ENCODE measurements around the gene RAET1G.
"Not testable (repeated sequence)": the region's sequence is repeated elsewhere in the genome, so short reads cannot be mapped to it uniquely, and the experiment has no call there.

RAET1G gene

DNA sequence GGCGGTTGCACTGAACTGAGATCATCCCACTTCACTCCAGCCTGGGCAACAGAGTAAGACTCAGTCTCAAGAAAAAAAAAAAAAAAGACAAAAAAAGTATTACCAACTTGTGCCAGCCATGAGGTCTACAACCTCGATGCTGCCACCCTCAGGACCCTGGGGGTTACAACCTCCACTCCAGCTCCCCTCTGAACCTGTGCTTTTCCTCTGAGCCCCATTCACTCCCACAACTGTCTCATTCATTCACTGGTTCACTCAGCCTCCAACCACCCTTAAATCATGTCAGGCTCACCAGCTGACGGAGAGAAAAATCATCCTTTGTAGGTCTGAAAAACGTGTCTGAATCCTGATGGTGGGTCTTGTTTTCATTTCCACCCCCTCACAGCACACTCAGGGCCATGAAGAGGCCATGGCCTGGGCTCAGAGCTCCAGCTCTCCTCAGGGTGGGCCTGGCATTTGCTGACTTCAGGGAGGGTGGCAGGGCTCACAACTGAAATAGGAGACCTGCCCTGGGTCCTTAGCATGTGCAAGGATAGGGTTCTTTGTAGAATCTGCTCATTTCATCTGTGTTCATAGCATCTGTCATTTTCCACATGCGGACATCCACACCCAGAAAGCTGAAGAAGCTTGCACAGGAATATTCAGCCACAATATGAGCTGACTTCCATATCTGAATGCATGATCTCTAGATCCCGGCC is 39.0 kb upstream of the RAET1G start:
- ATAC-seq (replicated peaks) (peak; percentile 27), DNase-seq (no peak)
- H3K36me3 Mint-ChIP-seq (ENCODE audit: insufficient read depth), result peaks cover 13% of the 10 kb centered on the region
- no peaks in the 10 kb centered on the region for H3K9me3 Mint-ChIP-seq
- H3K27ac Mint-ChIP-seq, result no peak overlapping the region
- H3K4me1 Mint-ChIP-seq (ENCODE audit: low read depth in 2 of 2), result peaks cover 27 to 30% of the 10 kb centered on the region in 2 donors
- peaks cover 85 to 89% of the 10 kb centered on the region in 2 donors for H3K27me3 Mint-ChIP-seq
- no peak overlapping the region for H3K4me3 Mint-ChIP-seq

DNA sequence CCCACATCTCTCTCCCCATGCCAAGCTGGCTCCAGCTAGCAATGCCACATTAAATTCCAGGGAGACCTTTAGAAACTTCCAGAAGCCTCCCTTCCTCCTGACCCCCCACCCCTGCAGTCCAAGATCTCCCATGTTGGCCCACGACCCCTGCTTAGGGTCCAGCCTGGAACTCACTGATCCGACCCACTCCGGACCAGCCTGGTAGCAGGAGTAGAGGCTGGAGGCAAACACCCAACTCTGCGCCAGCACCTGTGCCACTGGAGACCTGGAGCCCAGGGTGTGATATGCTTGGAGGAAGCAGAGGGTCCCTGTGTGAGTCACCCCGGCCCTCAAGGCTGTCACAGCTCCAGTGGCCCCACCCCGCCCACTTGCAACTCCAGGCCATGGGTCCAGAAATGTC is 37.6 kb upstream of the RAET1G start:
- no peaks in the 10 kb centered on the region for H3K9me3 Mint-ChIP-seq
- H3K27ac Mint-ChIP-seq, result no peak overlapping the region
- H3K4me1 Mint-ChIP-seq (ENCODE audit: low read depth in 2 of 2), result peaks cover 26% of the 10 kb centered on the region in 2 donors
- ATAC-seq (replicated peaks) (no peak), DNase-seq (no peak)
- H3K36me3 Mint-ChIP-seq (ENCODE audit: insufficient read depth), result peaks cover 13% of the 10 kb centered on the region
- no peak overlapping the region for H3K4me3 Mint-ChIP-seq
- H3K27me3 Mint-ChIP-seq, result peaks cover 88 to 92% of the 10 kb centered on the region in 2 donors

DNA sequence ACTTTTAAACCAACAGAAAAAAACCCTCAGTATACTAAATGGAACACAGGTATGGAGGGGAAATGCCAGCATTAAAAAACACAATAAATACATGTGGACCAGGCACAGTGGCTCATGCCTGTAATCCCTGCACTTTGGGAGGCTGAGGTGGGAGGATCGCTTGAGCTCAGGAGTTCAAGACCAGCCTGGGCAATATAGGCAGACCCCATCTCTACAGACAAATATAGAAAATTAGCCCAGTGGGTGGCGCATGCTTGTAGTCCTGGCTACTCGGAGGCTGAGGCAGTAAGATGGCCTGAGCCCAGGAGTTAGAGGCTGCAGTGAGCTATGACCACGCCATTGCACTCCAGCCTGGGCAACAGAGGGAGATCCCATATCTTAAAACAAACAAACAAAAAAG is 36.9 kb upstream of the RAET1G start:
- peaks cover 88 to 92% of the 10 kb centered on the region in 2 donors for H3K27me3 Mint-ChIP-seq
- peaks cover 23 to 25% of the 10 kb centered on the region in 2 donors for H3K4me1 Mint-ChIP-seq (ENCODE audit: low read depth in 2 of 2)
- not testable (repeated sequence) for ATAC-seq (replicated peaks)

DNA sequence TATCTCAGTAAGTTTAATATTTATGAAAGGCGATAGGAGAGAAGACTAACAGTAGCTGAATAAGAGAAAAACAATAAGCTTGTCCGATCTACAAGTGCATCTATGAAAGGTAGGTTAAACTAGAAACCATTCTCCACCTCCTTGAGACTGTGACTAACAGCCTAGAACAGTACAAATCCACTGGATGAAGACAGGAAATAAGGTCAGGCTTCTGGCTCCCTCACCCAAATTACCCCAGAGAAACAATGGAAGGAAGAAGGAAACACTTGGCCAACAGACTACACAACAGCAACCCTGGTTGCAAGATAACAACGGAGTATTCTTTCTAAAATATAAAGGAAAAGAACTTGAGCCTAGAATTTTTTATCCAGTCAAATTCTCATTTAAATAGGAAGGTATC is 35.2 kb upstream of the RAET1G start:
- peaks cover 9 to 11% of the 10 kb centered on the region in 2 donors for H3K4me1 Mint-ChIP-seq (ENCODE audit: low read depth in 2 of 2)
- H3K27ac Mint-ChIP-seq; H3K36me3 Mint-ChIP-seq (ENCODE audit: insufficient read depth); DNase-seq; H3K4me3 Mint-ChIP-seq; ATAC-seq (replicated peaks); H3K9me3 Mint-ChIP-seq: not testable (repeated sequence)
- H3K27me3 Mint-ChIP-seq, result peaks cover 78 to 88% of the 10 kb centered on the region in 2 donors

More for the DNA sequence above, 36.9 kb upstream of the RAET1G start:
- not testable (repeated sequence) for DNase-seq; H3K9me3 Mint-ChIP-seq; H3K4me3 Mint-ChIP-seq; H3K27ac Mint-ChIP-seq; H3K36me3 Mint-ChIP-seq (ENCODE audit: insufficient read depth)

DNA sequence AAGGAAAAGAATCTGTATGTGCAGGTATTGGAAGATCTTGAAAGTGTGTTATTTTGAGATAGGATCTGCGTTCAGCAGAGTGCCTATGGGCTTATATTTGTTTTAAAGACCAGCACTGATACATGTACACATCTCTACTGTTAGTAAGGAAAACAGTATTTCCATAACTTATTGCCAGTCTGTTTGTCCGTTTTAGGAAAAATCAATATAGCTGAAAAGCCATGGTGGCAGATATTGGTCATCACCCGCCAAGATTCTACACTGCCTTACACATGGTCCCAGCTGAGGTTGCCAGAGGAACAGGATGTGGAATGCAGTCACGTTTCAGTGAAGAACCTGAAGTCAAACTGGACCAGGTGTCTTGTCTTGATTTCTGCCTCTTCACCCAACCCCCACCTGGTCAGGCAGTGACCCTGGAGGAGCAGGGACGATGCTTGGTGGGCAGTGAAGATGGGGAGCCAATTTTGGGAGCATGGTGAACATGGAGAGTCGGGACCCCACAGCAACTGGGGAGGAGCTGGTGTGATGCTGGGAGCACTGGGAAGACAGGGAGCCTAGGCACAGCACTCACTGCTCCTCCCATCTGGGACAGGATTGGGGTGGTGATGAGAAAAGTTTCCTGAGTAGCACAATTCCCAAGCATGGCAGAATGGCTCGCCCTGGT is 32.9 kb upstream of the RAET1G start:
- peaks cover 78 to 88% of the 10 kb centered on the region in 2 donors for H3K27me3 Mint-ChIP-seq
- not testable (repeated sequence) for H3K9me3 Mint-ChIP-seq; H3K4me3 Mint-ChIP-seq; H3K4me1 Mint-ChIP-seq (ENCODE audit: low read depth in 2 of 2); H3K27ac Mint-ChIP-seq; H3K36me3 Mint-ChIP-seq (ENCODE audit: insufficient read depth); ATAC-seq (replicated peaks); DNase-seq

DNA sequence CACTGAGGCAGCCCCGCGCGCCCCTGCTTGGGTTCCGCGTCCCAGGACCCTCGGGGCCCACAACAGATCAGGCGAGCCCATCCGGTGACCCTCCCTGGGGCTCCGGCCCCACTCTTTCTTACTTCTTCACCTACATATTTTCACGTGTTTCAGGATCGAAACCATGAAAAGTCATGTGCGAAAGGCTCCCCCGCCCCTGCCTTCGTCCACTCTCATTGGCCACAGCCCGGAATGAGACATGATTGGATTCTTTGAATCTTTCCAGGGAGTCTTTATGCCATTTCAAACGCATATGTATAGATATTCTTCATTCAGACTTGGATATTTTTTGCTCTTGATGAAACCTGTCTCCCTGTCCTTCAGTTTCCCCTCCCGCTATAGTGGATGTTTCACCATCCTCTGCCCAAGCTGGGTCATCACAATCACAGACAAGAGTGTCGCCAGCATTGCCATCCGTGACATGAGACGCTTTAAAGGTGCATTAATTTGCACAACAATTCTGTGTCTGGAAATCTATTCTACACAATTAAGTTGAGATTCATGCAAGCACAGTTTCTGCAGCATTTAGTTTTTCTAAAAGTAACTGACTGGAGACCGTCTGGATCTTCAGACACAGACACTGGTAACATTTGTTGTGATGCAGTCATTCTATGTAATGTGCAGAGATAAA is 32.2 kb upstream of the RAET1G start:
- not testable (repeated sequence) for H3K9me3 Mint-ChIP-seq; H3K36me3 Mint-ChIP-seq (ENCODE audit: insufficient read depth); DNase-seq; H3K27ac Mint-ChIP-seq; H3K4me1 Mint-ChIP-seq (ENCODE audit: low read depth in 2 of 2); ATAC-seq (replicated peaks)
- Mint-ChIP-seq H3K4me3 (peak overlapping the region; percentile 57 to 58), H3K27me3 (peaks cover 76 to 88% of the 10 kb centered on the region in 2 donors)

DNA sequence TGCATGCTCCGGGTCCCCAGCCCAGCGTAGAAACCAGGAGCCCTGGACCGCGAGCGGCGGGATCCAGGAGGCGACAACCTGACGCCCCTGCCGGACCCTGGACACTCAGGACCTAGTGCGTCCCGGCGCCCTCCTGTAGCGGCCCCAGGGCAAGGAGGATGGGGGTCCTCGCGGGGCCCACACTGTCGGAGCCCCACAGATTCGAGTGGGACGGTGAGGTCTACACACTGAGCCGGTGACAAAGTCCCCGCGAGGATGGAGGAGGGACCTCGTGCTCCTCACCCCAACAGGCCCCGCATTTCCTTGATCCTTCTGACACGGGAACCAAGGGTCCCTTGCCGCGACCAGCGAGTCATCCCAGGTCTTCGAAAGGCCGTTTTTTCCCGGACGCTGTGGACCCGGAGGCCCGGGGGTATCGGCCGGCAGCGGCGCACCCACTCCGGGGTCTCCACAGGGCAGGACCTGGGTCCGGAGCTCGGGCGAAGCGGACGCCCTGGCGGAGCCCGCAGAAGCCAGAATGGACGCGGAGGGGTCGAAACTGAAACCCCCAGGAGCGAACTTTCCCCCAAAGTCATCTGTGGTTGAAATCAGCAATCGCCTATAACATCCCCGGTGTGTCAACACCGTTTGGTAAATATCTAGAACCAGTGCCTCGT is 31.5 kb upstream of the RAET1G start:
- H3K9me3 Mint-ChIP-seq; H3K27ac Mint-ChIP-seq; H3K4me3 Mint-ChIP-seq; H3K4me1 Mint-ChIP-seq (ENCODE audit: low read depth in 2 of 2); DNase-seq; H3K36me3 Mint-ChIP-seq (ENCODE audit: insufficient read depth): not testable (repeated sequence)
- H3K27me3 Mint-ChIP-seq, result peaks cover 76 to 88% of the 10 kb centered on the region in 2 donors
- peak; percentile 48 for ATAC-seq (replicated peaks)

DNA sequence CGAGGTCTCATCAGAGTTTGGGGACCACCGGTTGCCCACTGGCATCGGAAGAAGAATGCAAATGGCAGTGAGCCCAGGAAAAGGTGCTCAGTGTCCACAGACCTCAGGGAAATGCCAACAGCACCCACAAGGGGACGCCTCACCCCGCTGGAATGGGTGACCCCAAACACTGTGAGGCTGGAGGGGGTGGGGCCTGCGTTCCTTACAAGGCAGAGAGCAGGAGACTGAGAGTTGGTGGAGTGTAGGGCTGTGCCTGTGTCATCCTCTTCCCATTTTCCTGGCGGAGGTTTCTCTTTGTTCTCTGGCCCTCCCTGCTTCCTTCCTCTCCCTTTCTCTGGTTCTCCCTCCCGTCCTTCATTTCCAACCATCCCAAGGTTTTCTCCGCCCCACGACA is 31.0 kb upstream of the RAET1G start:
- not testable (repeated sequence) for DNase-seq; H3K4me1 Mint-ChIP-seq (ENCODE audit: low read depth in 2 of 2); H3K9me3 Mint-ChIP-seq; H3K36me3 Mint-ChIP-seq (ENCODE audit: insufficient read depth); H3K27ac Mint-ChIP-seq
- H3K4me3 Mint-ChIP-seq, result peak overlapping the region in 1 of 2 donors; percentile 13
- peaks cover 74 to 87% of the 10 kb centered on the region in 2 donors for H3K27me3 Mint-ChIP-seq
- peak; percentile 89 for ATAC-seq (replicated peaks)

DNA sequence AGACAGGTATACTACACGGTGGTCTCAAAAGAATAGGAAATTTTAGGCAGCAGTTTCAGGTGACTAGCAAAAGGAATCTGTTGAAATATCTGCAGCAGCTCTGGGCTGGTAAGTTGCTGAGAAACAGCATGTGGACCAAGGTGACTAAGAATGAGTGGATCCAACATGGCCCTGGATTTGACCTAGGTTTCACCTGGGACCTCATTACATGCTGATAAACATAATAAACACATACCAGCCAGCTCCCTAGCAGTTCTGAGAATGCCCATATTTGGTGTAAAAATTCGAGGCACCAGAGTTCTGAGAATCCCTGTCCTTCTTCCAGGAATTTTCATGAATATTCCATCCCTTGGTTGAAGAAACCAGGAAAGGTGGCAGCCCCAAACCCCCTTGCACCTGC is 30.5 kb upstream of the RAET1G start:
- peak overlapping the region in 1 of 2 donors; percentile 13 for H3K4me3 Mint-ChIP-seq
- H3K27ac Mint-ChIP-seq; ATAC-seq (replicated peaks); H3K36me3 Mint-ChIP-seq (ENCODE audit: insufficient read depth); DNase-seq; H3K4me1 Mint-ChIP-seq (ENCODE audit: low read depth in 2 of 2); H3K9me3 Mint-ChIP-seq: not testable (repeated sequence)
- H3K27me3 Mint-ChIP-seq, result peaks cover 70 to 82% of the 10 kb centered on the region in 2 donors

DNA sequence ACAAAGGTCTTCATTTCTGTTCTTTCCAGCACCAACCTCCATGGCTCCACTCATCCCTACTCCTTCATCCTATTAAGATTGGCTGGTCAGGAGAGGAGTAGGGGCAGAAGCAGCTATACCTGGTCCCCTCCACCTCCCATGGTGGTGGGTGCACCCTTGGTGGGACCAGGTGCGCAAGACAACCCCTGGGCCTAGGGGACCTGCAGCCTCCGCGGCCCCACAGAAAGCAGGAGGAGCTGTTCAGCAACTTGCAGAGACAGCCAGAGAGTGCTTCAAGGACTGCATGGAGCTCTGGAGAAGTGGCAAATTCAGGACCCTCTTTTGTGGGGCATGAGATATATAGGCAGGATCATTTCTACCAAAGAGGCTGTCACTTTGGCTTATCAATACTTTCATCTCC is 28.7 kb upstream of the RAET1G start:
- DNase-seq, result no peak

DNA sequence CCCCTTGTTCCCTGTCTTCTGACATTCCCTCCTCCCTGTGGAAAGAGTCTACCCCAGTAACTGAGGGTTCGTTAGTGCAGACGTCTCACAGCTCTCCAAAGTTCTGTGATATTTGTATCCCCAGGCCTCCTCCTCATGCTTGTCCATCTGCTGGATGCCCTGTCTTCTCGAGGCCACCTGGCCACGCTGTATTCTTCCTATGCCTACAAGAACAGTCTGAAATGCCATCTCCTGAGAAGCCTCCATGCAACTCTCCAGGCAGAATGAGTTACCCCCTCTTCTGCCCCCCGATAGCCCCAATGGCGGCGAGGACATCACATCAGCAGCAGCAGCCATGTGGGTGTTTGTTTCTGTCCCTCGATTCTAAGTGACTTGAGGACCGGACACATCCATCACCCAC is 28.2 kb upstream of the RAET1G start:
- Mint-ChIP-seq H3K36me3 (ENCODE audit: insufficient read depth) (no peaks in the 10 kb centered on the region), H3K4me3 (no peak overlapping the region), H3K9me3 (no peaks in the 10 kb centered on the region), H3K4me1 (ENCODE audit: low read depth in 2 of 2) (peaks cover 6 to 7% of the 10 kb centered on the region in 2 donors), H3K27me3 (peaks cover 64 to 78% of the 10 kb centered on the region in 2 donors), H3K27ac (no peak overlapping the region)
- DNase-seq (no peak), ATAC-seq (replicated peaks) (no peak)

More for the DNA sequence above, 28.7 kb upstream of the RAET1G start:
- H3K9me3 Mint-ChIP-seq, result no peaks in the 10 kb centered on the region
- no peak for ATAC-seq (replicated peaks)
- H3K4me1 Mint-ChIP-seq (ENCODE audit: low read depth in 2 of 2), result peaks cover 6 to 7% of the 10 kb centered on the region in 2 donors
- peaks cover 68 to 83% of the 10 kb centered on the region in 2 donors for H3K27me3 Mint-ChIP-seq
- no peak overlapping the region for H3K27ac Mint-ChIP-seq
- no peaks in the 10 kb centered on the region for H3K36me3 Mint-ChIP-seq (ENCODE audit: insufficient read depth)
- no peak overlapping the region for H3K4me3 Mint-ChIP-seq

DNA sequence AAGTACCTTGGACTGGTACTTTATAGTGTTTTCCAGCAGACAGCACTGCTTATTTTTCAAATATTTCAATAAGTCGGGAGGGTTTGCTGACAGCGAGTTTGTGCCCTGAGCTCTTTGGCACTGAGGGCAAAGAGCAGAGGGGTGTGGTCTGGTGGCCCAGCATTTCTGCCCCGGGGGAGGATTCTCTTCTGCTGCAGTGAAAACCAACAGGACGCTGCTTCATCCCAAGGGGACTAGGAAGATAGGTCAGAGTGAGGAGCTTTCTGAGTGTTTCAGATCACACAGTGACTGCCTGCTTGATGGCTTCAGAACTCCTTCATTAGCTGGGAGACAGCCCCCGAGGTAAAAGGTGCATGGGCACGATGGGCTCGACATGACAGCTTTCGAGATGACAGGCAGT is 27.5 kb upstream of the RAET1G start:
- peaks cover 2% of the 10 kb centered on the region for H3K36me3 Mint-ChIP-seq (ENCODE audit: insufficient read depth)
- no peak for ATAC-seq (replicated peaks)

DNA sequence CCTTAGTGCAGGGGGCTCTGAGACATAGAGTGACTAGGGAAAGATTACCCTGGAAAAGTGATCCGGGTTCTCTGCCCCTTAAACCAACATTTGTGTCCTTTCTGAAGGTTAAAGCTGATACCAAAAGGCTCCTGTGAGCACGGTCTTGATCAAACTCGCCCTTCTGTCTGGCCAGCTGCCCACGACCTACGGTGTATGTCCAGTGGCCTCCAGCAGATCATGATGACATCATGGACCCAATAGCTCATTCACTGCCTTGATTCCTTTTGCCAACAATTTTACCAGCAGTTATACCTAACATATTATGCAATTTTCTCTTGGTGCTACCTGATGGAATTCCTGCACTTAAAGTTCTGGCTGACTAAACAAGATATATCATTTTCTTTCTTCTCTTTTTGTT is 25.7 kb upstream of the RAET1G start:
- Mint-ChIP-seq H3K27me3 (peaks cover 49 to 57% of the 10 kb centered on the region in 2 donors), H3K4me3 (no peak overlapping the region)

More for the DNA sequence above, 27.5 kb upstream of the RAET1G start:
- no peak overlapping the region for H3K4me3 Mint-ChIP-seq
- no peaks in the 10 kb centered on the region for H3K9me3 Mint-ChIP-seq
- DNase-seq, result no peak
- no peak overlapping the region for H3K27ac Mint-ChIP-seq
- H3K27me3 Mint-ChIP-seq, result peaks cover 57 to 71% of the 10 kb centered on the region in 2 donors
- peaks cover 6 to 7% of the 10 kb centered on the region in 2 donors for H3K4me1 Mint-ChIP-seq (ENCODE audit: low read depth in 2 of 2)

More for the DNA sequence above, 25.7 kb upstream of the RAET1G start:
- Mint-ChIP-seq H3K27ac (no peak overlapping the region), H3K4me1 (ENCODE audit: low read depth in 2 of 2) (peaks cover 0 to 1% of the 10 kb centered on the region in 2 donors), H3K36me3 (ENCODE audit: insufficient read depth) (peaks cover 4% of the 10 kb centered on the region), H3K9me3 (no peaks in the 10 kb centered on the region)
- DNase-seq (no peak), ATAC-seq (replicated peaks) (no peak)

Measured in effector memory CD8-positive, alpha-beta T cell (primary cell).